HPDE6-E6E7 (cell line): Measurements from ENCODE around the gene OBP2A.

Experiments used
- DNase-seq: peaks from one replicate; pipeline ENCODE4 v3.0.0; 2011; ENCODE audit warnings: missing footprints; ENCODE audit errors: extremely low spot score

OBP2A gene

GRCh38 chr9:135596211-135596610 is 50.3 kb downstream of the OBP2A start:
- no peak for DNase-seq
